Hematopoietic multipotent progenitor cell (in vitro differentiated cells): Measurements from ENCODE around the gene REPIN1. TPM values are rescaled to one million over a fixed set of nuclear protein-coding genes. Genes with fewer than 3 reads are reported as not detected.

Experiments
- DNase-seq, 3 donors: peaks; one replicate each; pipeline ENCODE4 v3.0.0-alpha.2; 2011 to 2015; ENCODE audit warnings: low read depth in 2 of 3, low spot score in 2 of 3
- total RNA-seq: library from RNA; depleted of rRNA; stranded (reverse); fragments of >200 nt; gene quantifications from one replicate; pipeline ENCODE4 v1.2.3, GENCODE V29; 2012

The REPIN1 gene
- total RNA-seq, 1 donor: 163 TPM

- no peak for DNase-seq
These were observed 31.9 kb upstream of the REPIN1 start for GRCh38 chr7:150336746-150337145.

- DNase-seq: no peak
These were observed 31.4 kb upstream of the REPIN1 start for GRCh38 chr7:150337179-150337578.

GRCh38 chr7:150337659-150338081 lies 31.0 kb upstream of the REPIN1 start:
- no peak for DNase-seq

- no peak for DNase-seq
These were observed 30.3 kb upstream of the REPIN1 start for GRCh38 chr7:150338166-150338829.

GRCh38 chr7:150339409-150339809 lies 29.2 kb upstream of the REPIN1 start:
- peak in 2 of 3 donors; percentile 50 to 69 for DNase-seq

GRCh38 chr7:150340024-150340749 lies 28.4 kb upstream of the REPIN1 start:
- DNase-seq: peak in 1 of 3 donors; percentile 52

- DNase-seq: no peak
These were observed 27.8 kb upstream of the REPIN1 start for GRCh38 chr7:150340875-150341262.

GRCh38 chr7:150341263-150342120 lies 27.1 kb upstream of the REPIN1 start, which contains the start of gene RARRES2:
Gene RARRES2 (minus strand): TSS chr7:150341629. CDS start chr7:150340609, 1,020 bp downstream.
- no peak for DNase-seq

- DNase-seq: no peak
These were observed 26.6 kb upstream of the REPIN1 start for GRCh38 chr7:150342121-150342408.

- DNase-seq: no peak
These were observed 25.4 kb upstream of the REPIN1 start for GRCh38 chr7:150343225-150343624.

- no peak for DNase-seq
These were observed 24.3 kb upstream of the REPIN1 start for GRCh38 chr7:150344299-150344698.

- DNase-seq: no peak
These were observed 23.6 kb upstream of the REPIN1 start for GRCh38 chr7:150345012-150345411.

GRCh38 chr7:150346922-150347321 lies 21.7 kb upstream of the REPIN1 start:
- DNase-seq: no peak

- DNase-seq: no peak
These were observed 16.9 kb upstream of the REPIN1 start for GRCh38 chr7:150351587-150352194.

- DNase-seq: no peak
These were observed 13.0 kb upstream of the REPIN1 start for GRCh38 chr7:150355666-150356059.

GRCh38 chr7:150356265-150356897 lies 12.2 kb upstream of the REPIN1 start:
- DNase-seq: peak in 2 of 3 donors; percentile 67 to 79

- DNase-seq: peak in 2 of 3 donors; percentile 89 to 97
These were observed 11.4 kb upstream of the REPIN1 start for GRCh38 chr7:150357270-150357669.

GRCh38 chr7:150357771-150358427 lies 10.7 kb upstream of the REPIN1 start:
- DNase-seq: no peak

- no peak for DNase-seq
These were observed 10.2 kb upstream of the REPIN1 start for GRCh38 chr7:150358433-150358832.
